Neural crest cell (in vitro differentiated cells): ENCODE results near the gene PDE11A. TPM values are rescaled to one million over a fixed set of nuclear protein-coding genes. Genes with fewer than 3 reads are reported as not detected.

Experiments
- DNase-seq: peaks from one replicate; pipeline ENCODE4 v3.0.0; 2021; ENCODE audit warnings: low read depth, mixed read lengths, low spot score
- H3K27ac Mint-ChIP-seq: one replicate; pipeline ENCODE4 v1.8.0; 2021; ENCODE audit warnings: mild to moderate bottlenecking, mixed read lengths; ENCODE audit not compliant: unreplicated experiment
- H3K27me3 Mint-ChIP-seq: 2 replicates; pipeline ENCODE4 v1.8.0; 2021; ENCODE audit warnings: low read depth, mild to moderate bottlenecking, mixed read lengths
- H3K36me3 Mint-ChIP-seq: 2 replicates; pipeline ENCODE4 v1.8.0; 2021; ENCODE audit warnings: low read depth, mild to moderate bottlenecking, mixed read lengths
- H3K4me1 Mint-ChIP-seq: 2 replicates; pipeline ENCODE4 v1.8.0; 2021; ENCODE audit warnings: mixed read lengths
- H3K4me3 Mint-ChIP-seq: one replicate; pipeline ENCODE4 v1.8.0; 2021; ENCODE audit warnings: mild to moderate bottlenecking, mixed read lengths
- H3K9me3 Mint-ChIP-seq: 2 replicates; pipeline ENCODE4 v1.8.0; 2021; ENCODE audit warnings: mixed read lengths
- CTCF ChIP-seq: fragments of 200-600 bp; sonication (generic); conservative IDR thresholded peaks from 2 replicates; pipeline ENCODE4 v1.5.0; 2021; ENCODE audit warnings: antibody characterized with exemption, mild to moderate bottlenecking
- total RNA-seq: library from RNA; stranded (reverse); gene quantifications from 2 replicates; pipeline ENCODE4 v1.2.1, GENCODE V29; 2021

The PDE11A gene
- total RNA-seq, 1 donor from 2014 or later: 0.28 TPM

GRCh38 chr2:177989029-177989885 is 83.3 kb downstream of the PDE11A start:
- no peak for TF ChIP-seq CTCF
- Mint-ChIP-seq H3K36me3 (no peaks in the 10 kb centered on the region), H3K27ac (no peak overlapping the region), H3K4me3 (no peak overlapping the region), H3K9me3 (no peaks in the 10 kb centered on the region), H3K4me1 (peaks cover 2% of the 10 kb centered on the region), H3K27me3 (peaks cover 18% of the 10 kb centered on the region)
- DNase-seq: no peak

- DNase-seq: no peak
- H3K27me3 Mint-ChIP-seq: peaks cover 31% of the 10 kb centered on the region
- H3K4me1 Mint-ChIP-seq: no peaks in the 10 kb centered on the region
- no peak overlapping the region for H3K4me3 Mint-ChIP-seq
- TF ChIP-seq CTCF: no peak
- H3K36me3 Mint-ChIP-seq: no peaks in the 10 kb centered on the region
- H3K27ac Mint-ChIP-seq: no peak overlapping the region
- no peaks in the 10 kb centered on the region for H3K9me3 Mint-ChIP-seq
Observed at GRCh38 chr2:177984749-177985148, 87.8 kb downstream of the PDE11A start.

- peak; percentile 10 for DNase-seq
- no peaks in the 10 kb centered on the region for H3K4me1 Mint-ChIP-seq
Observed at GRCh38 chr2:177983183-177983788, 89.3 kb downstream of the PDE11A start.

GRCh38 chr2:177972782-177973181 is 99.8 kb downstream of the PDE11A start:
- H3K27me3 Mint-ChIP-seq: no peaks in the 10 kb centered on the region
- H3K27ac Mint-ChIP-seq: no peak overlapping the region
- H3K9me3 Mint-ChIP-seq: no peaks in the 10 kb centered on the region
- DNase-seq: no peak
- no peak overlapping the region for H3K4me3 Mint-ChIP-seq
- TF ChIP-seq CTCF: no peak
- no peaks in the 10 kb centered on the region for H3K4me1 Mint-ChIP-seq
- H3K36me3 Mint-ChIP-seq: no peaks in the 10 kb centered on the region

More at GRCh38 chr2:177983183-177983788, 89.3 kb downstream of the PDE11A start:
- no peak overlapping the region for H3K4me3 Mint-ChIP-seq
- no peak overlapping the region for H3K27ac Mint-ChIP-seq
- no peaks in the 10 kb centered on the region for H3K9me3 Mint-ChIP-seq
- H3K27me3 Mint-ChIP-seq: peaks cover 31% of the 10 kb centered on the region
- H3K36me3 Mint-ChIP-seq: no peaks in the 10 kb centered on the region
- TF ChIP-seq CTCF: peak; percentile 91

GRCh38 chr2:177972123-177972522 is 100.5 kb downstream of the PDE11A start:
- no peaks in the 10 kb centered on the region for H3K36me3 Mint-ChIP-seq
- DNase-seq: no peak
- no peaks in the 10 kb centered on the region for H3K9me3 Mint-ChIP-seq
- no peak overlapping the region for H3K4me3 Mint-ChIP-seq
- no peaks in the 10 kb centered on the region for H3K4me1 Mint-ChIP-seq
- no peaks in the 10 kb centered on the region for H3K27me3 Mint-ChIP-seq
- TF ChIP-seq CTCF: no peak
- H3K27ac Mint-ChIP-seq: no peak overlapping the region
